Measurements from ENCODE around the gene TGFBI. TPM values are rescaled to one million over a fixed set of nuclear protein-coding genes. Genes with fewer than 3 reads are reported as not detected.
A peak's percentile ranks its signal among the peaks of the same experiment; 100 is the strongest.

TGFBI gene
- total and polyA plus RNA-seq, 9 of the 15 experiments (the other 6 are each of a cell fraction or from before 2014, with no cell fraction given): 0.05 to 0.62 (median 0.08) TPM; not detected in 6

- in situ Hi-C loops (cut with MboI): no loop called here
- Histone ChIP-seq H3K9me1 (ENCODE audit: control insufficient read depth, insufficient read depth, low read length) (no peaks in the 10 kb centered on the region), H3K27me3 (ENCODE audit: control insufficient read depth in 2 of 2, insufficient read depth in 2 of 2, low read length in 2 of 2) (peaks cover 8 to 12% of the 10 kb centered on the region in 2 experiments; a peak in 3 of 5 replicates), H3K27ac (ENCODE audit: extremely low read depth, low read depth, low read length) (no peak overlapping the region), H3K9ac (ENCODE audit: insufficient read depth in 1 of 2, low read depth in 2 of 2, low read length in 2 of 2) (no peak overlapping the region), H4K20me1 (replicated peaks; ENCODE audit: control insufficient read depth, insufficient read depth, low read length) (no peaks in the 10 kb centered on the region), H3K36me3 (ENCODE audit: control insufficient read depth, insufficient read depth, low read length) (no peaks in the 10 kb centered on the region), H2AFZ (ENCODE audit: low read depth, low read length) (no peak overlapping the region), H3K4me3 (no peak overlapping the region), H3K4me1 (replicated peaks in 1 of 2; ENCODE audit: control insufficient read depth in 2 of 2, insufficient read depth in 2 of 2, low read length in 2 of 2) (peaks cover 0 to 8% of the 10 kb centered on the region in 2 experiments; a peak in 2 of 5 replicates), H3K4me2 (ENCODE audit: insufficient read depth, low read length) (no peak overlapping the region), H3K79me2 (ENCODE audit: control insufficient read depth, insufficient read depth, low read length) (no peaks in the 10 kb centered on the region), H3K9me3 (replicated peaks; ENCODE audit: control insufficient read depth, insufficient read depth, low read depth, low read length) (no peaks in the 10 kb centered on the region)
- no peak for ATAC-seq
- ChIA-PET POLR2A (no interaction called here), CTCF (ENCODE audit: low intra/inter-chr PET ratio) (no interaction called here)
- intact Hi-C loops (cut with micrococcal nuclease): no loop called here
- no peak for FAIRE-seq
- 2% methylated on average over 3 of the region's 3 CpGs for WGBS (ENCODE audit: insufficient coverage, low coverage, missing lambda C conversion rate)
- no peak for DNase-seq (ENCODE audit: extremely low read depth in 1 of 4, low spot score in 3 of 4)
- BruUV-seq (replicated peaks): no TSS peak
- TF ChIP-seq SMARCE1 (IDR thresholded peaks at IDR 0.05) (no peak), CEBPG (CRISPR knock-in tag; IDR thresholded peaks at IDR 0.05) (peak; percentile 75), CEBPG (tag; conservative IDR thresholded peaks at IDR 0.05 in 1 of 2, IDR thresholded peaks at IDR 0.05 in 1 of 2) (peak; percentile 89 to 90), TAL1 (IDR thresholded peaks at IDR 0.05) (peak; percentile 59), MEIS2 (IDR thresholded peaks at IDR 0.05; ENCODE audit: partially characterized antibody) (peak; percentile 52), ARID1B (IDR thresholded peaks at IDR 0.05) (peak; percentile 61; the same call in 1 of the 2 replicates), CBFA2T3 (IDR thresholded peaks at IDR 0.05) (peak; percentile 59), SMAD4 (CRISPR knock-in tag; conservative IDR thresholded peaks at IDR 0.05) (peak; percentile 94), TRIM24 (IDR thresholded peaks at IDR 0.05) (peak in 1 of 2 experiments; percentile 53; a peak in 1 of 4 replicates), ETV1 (tag; conservative IDR thresholded peaks at IDR 0.05; ENCODE audit: low read depth) (peak; percentile 86), VEZF1 (CRISPR knock-in tag; IDR thresholded peaks at IDR 0.05) (0 out of 2 replicates have a peak, but pooled peaks have one; percentile 30), ZNF311 (CRISPR knock-in tag; IDR thresholded peaks at IDR 0.05) (no peak), CEBPB (tag; IDR thresholded peaks at IDR 0.05) (peak; percentile 93), DACH1 (IDR thresholded peaks at IDR 0.05; ENCODE audit: partially characterized antibody) (peak; percentile 9), ATF3 (IDR thresholded peaks at IDR 0.05) (peak; percentile 38; the same call in 1 of the 2 replicates), ATF3 (CRISPR knock-in tag; conservative IDR thresholded peaks at IDR 0.05) (no peak), TCF3 (CRISPR knock-in tag; IDR thresholded peaks at IDR 0.05) (peak; percentile 80), PBX2 (CRISPR knock-in tag; IDR thresholded peaks at IDR 0.05; ENCODE audit: low read depth) (no peak), PBX2 (tag; conservative IDR thresholded peaks at IDR 0.05; ENCODE audit: low read depth) (peak; percentile 62), EP300 (IDR thresholded peaks at IDR 0.05; ENCODE audit: low read length) (0 out of 2 replicates have a peak, but pooled peaks have one; percentile 5)
Measured at GRCh38 chr5:136094189-136094912, 65.6 kb downstream of the TGFBI start.
